CD4-positive, alpha-beta T cell treated with Interleukin-4 for 1 hour (primary cell): ENCODE measurements around the gene MUC5B.
"Not testable (repeated sequence)": the region's sequence is repeated elsewhere in the genome, so short reads cannot be mapped to it uniquely, and the experiment has no call there.

Experiments
- DNase-seq, 2 donors: peaks; one replicate each; pipeline ENCODE4 v3.0.0-alpha.2; 2020 to 2022

Gene MUC5B

DNA sequence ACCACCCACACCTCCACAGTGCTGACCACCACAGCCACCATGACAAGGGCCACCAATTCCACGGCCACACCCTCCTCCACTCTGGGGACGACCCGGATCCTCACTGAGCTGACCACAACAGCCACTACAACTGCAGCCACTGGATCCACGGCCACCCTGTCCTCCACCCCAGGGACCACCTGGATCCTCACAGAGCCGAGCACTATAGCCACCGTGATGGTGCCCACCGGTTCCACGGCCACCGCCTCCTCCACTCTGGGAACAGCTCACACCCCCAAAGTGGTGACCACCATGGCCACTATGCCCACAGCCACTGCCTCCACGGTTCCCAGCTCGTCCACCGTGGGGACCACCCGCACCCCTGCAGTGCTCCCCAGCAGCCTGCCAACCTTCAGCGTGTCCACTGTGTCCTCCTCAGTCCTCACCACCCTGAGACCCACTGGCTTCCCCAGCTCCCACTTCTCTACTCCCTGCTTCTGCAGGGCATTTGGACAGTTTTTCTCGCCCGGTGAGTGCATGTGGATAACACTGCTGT lies 28.4 kb downstream of the MUC5B start:
- no peak for DNase-seq

GRCh38 chr11:1252371-1253102 lies 29.7 kb downstream of the MUC5B start:
- no peak for DNase-seq

DNA sequence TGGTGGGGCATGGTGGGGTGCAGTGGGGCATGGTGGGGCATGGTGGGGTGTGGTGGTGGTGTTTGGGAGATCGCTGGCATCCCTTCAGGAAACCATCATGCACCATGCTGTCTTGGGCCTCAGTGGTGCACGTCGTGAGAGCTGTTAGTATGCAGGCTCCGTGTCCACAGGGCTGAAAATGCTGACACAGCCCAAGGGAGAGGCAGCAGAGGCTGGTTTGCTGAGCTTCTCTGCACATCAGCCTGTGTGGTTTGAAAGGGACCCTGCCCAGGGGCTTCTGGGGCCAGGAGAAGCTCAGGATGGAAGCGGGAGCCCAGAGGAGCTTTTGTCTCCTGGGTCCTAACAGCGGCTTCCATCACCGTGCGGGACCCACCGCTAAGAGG lies 30.2 kb downstream of the MUC5B start:
- no peak for DNase-seq

GRCh38 chr11:1254086-1254648 lies 31.3 kb downstream of the MUC5B start:
- DNase-seq, result no peak

- no peak for DNase-seq
Measured at GRCh38 chr11:1254733-1255132, 31.9 kb downstream of the MUC5B start.

DNA sequence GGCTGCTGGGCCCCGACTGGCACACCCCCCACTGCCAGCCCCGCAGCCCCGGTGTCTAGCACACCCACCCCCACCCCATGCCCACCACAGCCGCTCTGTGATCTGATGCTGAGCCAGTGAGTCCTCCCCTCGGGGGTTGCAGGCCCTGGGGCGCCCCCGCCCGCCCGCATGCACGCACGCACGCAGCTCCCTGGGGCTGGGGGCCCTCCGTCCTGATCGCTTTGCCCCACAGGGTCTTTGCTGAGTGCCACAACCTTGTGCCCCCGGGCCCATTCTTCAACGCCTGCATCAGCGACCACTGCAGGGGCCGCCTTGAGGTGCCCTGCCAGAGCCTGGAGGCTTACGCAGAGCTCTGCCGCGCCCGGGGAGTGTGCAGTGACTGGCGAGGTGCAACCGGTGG lies 32.3 kb downstream of the MUC5B start:
- DNase-seq, result no peak

DNA sequence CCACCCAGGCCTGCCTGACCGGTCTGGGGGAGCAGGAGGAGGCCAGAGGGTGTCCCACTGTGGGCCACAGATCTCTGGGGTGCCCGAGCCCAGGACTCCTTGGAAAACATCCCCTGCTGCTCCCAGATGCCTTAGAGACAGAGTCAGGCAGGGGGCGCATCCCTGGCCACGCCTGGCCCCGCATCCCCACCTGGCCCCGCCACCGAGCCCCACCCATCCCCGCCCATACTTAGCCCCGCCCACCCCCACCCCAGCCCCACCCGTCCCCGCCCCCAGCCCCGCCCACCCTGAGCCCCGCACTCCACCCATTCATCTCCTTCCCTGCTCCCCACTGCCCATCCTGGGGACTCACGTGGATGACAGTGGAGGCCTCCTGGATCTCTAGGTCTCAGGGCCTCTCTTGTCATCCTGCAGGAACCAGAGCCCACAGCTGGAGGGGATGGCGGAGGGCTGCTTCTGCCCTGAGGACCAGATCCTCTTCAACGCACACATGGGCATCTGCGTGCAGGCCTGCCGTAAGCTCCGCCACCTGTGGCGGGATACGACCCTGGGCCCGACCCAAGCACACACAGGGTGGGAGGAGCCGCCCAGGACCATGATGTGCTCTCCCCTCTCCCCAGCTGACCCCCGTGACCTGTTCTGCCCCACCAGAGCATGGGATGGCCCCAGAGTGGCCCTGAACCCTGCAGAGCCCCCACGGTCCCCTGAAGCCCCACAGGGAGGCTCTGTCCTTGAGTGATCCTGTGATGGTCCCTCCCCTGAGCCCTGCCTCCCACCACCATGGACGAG lies 33.6 kb downstream of the MUC5B start:
- no peak for DNase-seq

- no peak for DNase-seq
Measured at GRCh38 chr11:1257366-1257765, 34.5 kb downstream of the MUC5B start.

DNA sequence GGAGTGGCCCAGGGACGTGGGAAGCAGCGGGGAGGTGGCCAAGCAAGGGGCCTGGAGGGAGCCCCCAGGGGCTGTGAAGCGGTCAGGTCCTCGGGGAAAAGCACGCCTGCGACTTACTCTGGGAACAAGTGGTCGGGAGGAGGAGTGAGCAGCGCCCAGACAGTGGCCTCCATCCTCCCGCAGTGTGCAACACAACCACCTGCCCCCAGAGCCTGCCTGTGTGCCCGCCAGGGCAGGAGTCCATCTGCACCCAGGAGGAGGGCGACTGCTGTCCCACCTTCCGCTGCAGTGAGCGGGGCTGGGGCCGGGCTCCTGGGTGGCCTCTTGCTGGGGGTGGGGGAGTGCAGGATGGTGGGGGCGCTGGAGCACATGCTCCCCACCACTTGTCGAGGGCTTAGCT lies 35.0 kb downstream of the MUC5B start:
- DNase-seq, result no peak

DNA sequence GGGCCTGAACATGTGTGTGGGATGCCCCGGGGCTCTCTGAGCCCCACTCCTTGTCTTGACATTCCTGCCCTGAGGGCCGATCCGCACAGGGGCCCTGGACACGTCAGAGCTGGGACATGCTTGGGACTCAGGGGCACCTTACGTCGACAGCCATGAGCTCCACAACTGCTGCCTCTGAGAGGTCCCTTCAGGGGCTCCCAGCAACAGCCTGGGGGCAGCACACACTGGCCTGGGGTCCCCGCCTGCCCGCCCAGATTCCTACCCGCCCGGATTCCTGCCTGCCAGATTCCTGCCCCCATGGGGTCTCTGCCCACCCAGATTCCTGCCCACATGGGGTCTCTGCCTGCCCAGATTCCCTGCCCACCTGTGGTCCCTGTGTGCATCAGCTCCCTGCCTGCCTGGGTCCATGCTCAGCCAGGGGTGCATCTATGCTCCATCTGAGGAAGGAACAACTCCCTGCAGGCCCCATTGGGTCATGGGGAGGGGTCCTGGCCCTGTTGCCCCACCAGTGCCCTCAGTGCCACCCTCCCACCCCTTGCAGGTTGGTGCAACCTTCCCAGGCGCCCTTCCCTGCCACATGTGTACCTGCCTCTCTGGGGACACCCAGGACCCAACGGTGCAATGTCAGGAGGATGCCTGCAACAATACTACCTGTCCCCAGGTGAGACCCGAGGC lies 35.7 kb downstream of the MUC5B start:
- no peak for DNase-seq

GRCh38 chr11:1259076-1259461 lies 36.2 kb downstream of the MUC5B start:
- no peak for DNase-seq

DNA sequence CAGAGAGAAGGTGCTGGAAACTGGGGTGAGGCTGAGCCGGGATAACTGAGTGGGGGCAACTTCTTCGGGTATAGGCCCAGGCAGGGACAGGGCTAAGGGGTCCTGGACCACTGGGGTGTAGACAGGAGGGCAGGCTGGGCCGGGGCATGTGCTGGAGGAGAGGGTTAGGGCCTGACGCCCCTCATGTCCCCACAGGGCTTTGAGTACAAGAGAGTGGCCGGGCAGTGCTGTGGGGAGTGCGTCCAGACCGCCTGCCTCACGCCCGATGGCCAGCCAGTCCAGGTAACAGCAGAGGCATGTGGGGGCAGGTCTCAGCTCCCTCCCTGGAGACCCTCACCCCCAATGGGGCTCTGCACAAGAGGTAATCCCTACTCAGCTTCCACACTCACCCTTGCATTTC lies 36.7 kb downstream of the MUC5B start:
- DNase-seq, result no peak

DNA sequence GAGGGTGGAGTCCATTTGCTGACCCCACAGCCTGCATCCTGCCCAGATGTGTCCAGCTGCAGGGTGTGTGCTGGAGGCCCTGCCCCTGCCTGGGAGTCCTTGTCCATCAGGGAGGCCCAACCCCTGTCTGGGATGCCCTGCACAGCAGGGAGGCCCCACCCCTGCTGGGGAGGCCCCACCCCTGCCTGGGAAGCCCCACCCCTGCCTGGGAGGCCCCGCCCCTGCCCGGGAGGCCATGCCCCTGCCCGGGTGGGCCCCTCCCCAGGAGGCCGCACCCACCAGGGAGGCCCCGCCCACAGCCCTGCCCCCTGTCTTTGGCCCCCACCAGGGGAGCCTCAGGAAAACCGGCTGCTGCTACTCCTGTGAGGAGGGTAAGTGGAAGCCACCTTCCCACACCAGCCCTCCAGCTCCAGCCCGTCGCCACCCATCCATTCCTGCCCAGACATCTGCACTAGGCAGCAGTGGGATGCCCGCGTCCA lies 37.2 kb downstream of the MUC5B start:
- peak; percentile 20 to 47 for DNase-seq

GRCh38 chr11:1260620-1261019 lies 37.8 kb downstream of the MUC5B start:
- DNase-seq, result no peak

- no peak for DNase-seq
Measured at GRCh38 chr11:1261241-1262071, 38.6 kb downstream of the MUC5B start.

DNA sequence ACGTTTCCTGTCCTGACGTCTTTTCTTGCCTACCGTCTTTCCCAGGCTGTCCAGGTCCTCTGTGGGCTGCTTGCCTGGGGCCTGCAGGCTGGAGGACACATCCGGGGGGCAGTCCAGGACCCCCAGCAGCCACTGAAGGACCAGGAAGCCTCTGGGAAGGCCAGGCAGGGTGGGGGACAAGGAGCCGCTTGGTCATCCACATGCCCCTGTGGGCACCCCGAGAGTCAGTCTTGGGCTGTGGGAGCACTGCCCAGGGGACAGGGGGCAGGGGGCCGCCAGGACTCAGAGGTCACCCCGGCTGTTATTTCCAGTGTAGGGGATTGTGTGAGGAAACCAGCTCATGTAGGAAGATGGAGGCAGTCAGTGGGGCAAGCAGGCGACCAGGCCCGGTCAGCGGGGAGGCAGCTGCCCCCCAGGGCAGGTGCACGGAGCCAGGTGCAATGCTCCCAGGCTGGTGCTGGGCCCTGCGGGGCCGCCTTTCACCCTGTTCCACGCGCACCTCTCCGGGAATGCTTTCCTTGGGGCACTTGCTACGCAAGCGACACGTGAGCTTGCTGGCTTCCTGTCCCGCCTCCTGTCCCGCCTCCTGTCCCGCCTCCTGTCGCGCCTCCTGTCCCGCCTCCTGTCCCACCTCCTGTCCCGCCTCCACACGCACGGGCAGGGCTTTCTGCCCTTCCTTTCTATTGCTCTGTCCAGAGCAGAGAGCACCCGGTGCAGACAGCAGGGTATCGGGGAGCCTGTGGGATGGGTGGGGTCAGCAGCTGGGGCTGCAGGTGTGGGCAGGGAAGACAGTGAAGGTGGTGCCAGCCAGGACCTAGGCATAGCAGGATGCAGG lies 39.5 kb downstream of the MUC5B start:
- DNase-seq, result peak; percentile 90 to 91

GRCh38 chr11:1263010-1263409 lies 40.1 kb downstream of the MUC5B start:
- peak in 1 of 2 donors; percentile 31 for DNase-seq

DNA sequence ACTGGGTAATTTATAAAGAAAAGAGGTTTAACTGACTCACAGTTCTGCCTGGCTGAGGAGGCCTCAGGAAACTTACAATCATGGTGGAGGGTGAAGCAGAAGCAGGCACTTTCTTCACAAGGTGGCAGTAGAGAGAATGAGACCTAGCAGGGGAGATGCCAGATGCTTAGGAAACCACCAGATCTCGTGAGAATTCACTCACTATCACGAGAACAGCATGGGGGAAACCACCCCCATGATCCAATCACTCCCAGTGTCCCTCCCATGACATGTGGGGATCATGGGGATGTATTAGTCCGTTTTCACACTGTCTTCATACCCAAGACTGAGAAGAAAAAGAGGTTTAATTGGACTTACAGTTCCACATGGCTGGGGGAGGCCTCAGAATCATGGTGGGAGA lies 41.6 kb downstream of the MUC5B start:
- peak; percentile 59 to 74 for DNase-seq

DNA sequence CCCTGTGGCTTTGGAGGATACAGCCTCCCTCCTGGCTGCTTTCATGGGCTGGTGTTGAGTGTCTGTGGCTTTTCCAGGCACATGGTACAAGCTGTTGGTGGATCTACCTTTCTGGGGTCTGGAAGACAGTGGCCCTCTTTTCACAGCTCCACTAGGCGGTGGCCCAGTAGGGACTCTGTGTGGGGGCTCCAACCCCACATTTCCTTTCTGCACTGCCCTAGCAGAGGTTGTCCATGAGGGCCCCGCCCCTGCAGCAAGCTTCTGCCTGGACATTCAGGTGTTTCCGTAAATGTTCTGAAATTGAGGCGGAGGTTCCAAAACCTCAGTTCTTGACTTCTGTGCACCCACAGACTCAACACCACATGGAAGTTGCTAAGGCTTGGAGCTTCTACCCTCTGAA lies 42.6 kb downstream of the MUC5B start:
- not testable (repeated sequence) for DNase-seq

DNA sequence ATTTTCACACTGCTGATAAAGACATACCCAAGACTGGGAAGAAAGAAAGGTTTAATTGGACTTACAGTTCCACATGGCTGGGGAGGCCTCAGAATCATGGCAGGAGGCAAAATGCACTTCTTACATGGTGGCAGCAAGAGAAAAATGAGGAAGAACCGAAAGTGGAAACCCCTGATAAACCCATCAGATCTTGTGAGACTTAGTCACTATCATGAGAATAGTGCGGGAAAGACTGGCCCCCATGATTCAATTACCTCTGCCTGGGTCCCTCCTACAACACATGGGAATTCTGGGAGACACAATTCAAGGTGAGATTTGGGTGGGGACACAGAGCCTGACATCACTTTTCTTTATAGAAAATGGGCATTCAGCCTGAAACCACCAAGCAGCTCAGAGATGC lies 44.1 kb downstream of the MUC5B start:
- DNase-seq, result not testable (repeated sequence)

DNA sequence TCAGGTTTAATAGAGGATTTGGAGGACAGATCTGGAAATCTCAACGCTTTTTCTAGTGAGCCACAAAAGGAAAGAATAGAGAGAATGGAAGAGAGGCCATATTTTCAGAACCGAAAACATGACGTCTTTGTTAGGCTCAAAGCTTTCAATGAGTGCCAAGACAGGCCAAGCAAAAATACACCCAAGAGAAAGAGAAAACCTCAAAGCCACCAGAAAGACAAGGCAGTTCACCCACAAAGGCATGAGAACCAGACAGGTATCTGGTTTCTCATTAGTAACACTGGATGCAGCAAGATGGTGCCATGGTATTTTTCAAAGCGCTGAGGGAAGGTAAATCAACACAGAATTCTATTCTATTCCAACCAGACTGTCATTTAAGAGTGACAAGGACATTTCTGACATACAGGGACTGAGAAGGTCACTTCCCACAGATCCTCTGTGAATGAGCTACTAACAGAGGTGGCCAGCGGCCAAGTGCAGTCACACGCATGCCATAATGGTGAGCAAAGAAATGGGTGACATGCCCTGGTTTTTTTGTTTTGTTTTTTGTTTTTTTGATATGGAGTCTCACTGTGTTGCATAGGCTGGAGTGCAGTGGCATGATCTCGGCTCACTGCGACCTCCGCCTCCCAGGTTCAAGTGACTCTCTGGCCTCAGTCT lies 44.7 kb downstream of the MUC5B start:
- DNase-seq, result no peak
